HG03520 (cell line): ENCODE data around the gene MOGAT2.
"Not testable (repeated sequence)": the region's sequence is repeated elsewhere in the genome, so short reads cannot be mapped to it uniquely, and the experiment has no call there.

Source experiments
- ATAC-seq: cut with Tn5 transposase; IDR thresholded peaks from one replicate; pipeline ENCODE4 v1.9.1; 2021; ENCODE audit warnings: mild to moderate bottlenecking, moderate library complexity; ENCODE audit not compliant: unreplicated experiment

The MOGAT2 gene

GRCh38 chr11:75748729-75749273 is 31.2 kb downstream of the MOGAT2 start:
- not testable (repeated sequence) for ATAC-seq

- not testable (repeated sequence) for ATAC-seq
Measured at GRCh38 chr11:75754933-75755332, 37.3 kb downstream of the MOGAT2 start.

GRCh38 chr11:75757651-75758050 is 40.0 kb downstream of the MOGAT2 start:
- ATAC-seq: no peak

- no peak for ATAC-seq
Measured at GRCh38 chr11:75759832-75760231, 42.2 kb downstream of the MOGAT2 start.

- no peak for ATAC-seq
Measured at GRCh38 chr11:75760243-75760642, 42.6 kb downstream of the MOGAT2 start.

GRCh38 chr11:75760710-75761493 is 43.3 kb downstream of the MOGAT2 start:
- ATAC-seq: no peak

- ATAC-seq: no peak
Measured at GRCh38 chr11:75762158-75762557, 44.5 kb downstream of the MOGAT2 start.

- ATAC-seq: no peak
Measured at GRCh38 chr11:75762885-75763284, 45.2 kb downstream of the MOGAT2 start.

- ATAC-seq: no peak
Measured at GRCh38 chr11:75763846-75764245, 46.2 kb downstream of the MOGAT2 start.

- no peak for ATAC-seq
Measured at GRCh38 chr11:75765116-75765515, 47.5 kb downstream of the MOGAT2 start.

- ATAC-seq: no peak
Measured at GRCh38 chr11:75766443-75767227, 49.0 kb downstream of the MOGAT2 start.

GRCh38 chr11:75767228-75767572 is 49.6 kb downstream of the MOGAT2 start:
- ATAC-seq: no peak

GRCh38 chr11:75767793-75768111 is 50.1 kb downstream of the MOGAT2 start:
- no peak for ATAC-seq

GRCh38 chr11:75768112-75768908 is 50.7 kb downstream of the MOGAT2 start, which contains the start of gene DGAT2:
Gene DGAT2, plus strand, starts transcription at chr11:75768778. Its CDS starts 214 bp downstream, at chr11:75768992.
- ATAC-seq: peak; percentile 59

GRCh38 chr11:75768909-75769771 is 51.5 kb downstream of the MOGAT2 start:
- ATAC-seq: peak; percentile 4

- no peak for ATAC-seq
Measured at GRCh38 chr11:75770102-75770501, 52.5 kb downstream of the MOGAT2 start.

- ATAC-seq: no peak
Measured at GRCh38 chr11:75771646-75772410, 54.2 kb downstream of the MOGAT2 start.

GRCh38 chr11:75773595-75774353 is 56.1 kb downstream of the MOGAT2 start:
- ATAC-seq: peak; percentile 75

GRCh38 chr11:75775056-75775455 is 57.4 kb downstream of the MOGAT2 start:
- no peak for ATAC-seq
